Measurements from ENCODE around the gene TMEM94. TPM values are rescaled to one million over a fixed set of nuclear protein-coding genes. Genes with fewer than 3 reads are reported as not detected.

The TMEM94 gene
- total RNA-seq, 4 donors from 2014 or later: 56.5 to 85.5 (median 60.0) TPM

GRCh38 chr17:75542229-75542628, 85.8 kb downstream of the TMEM94 start:
- TF ChIP-seq CTCF (IDR thresholded peaks at IDR 0.05 in 4 of 5, conservative IDR thresholded peaks at IDR 0.05 in 1 of 5): no peak
- no peak for TF ChIP-seq POLR2A (IDR thresholded peaks at IDR 0.05)
- Histone ChIP-seq H3K4me3 (no peak overlapping the region), H3K4me1 (no peaks in the 10 kb centered on the region), H3K27ac (no peak overlapping the region), H3K9me3 (no peaks in the 10 kb centered on the region), H3K27me3 (no peaks in the 10 kb centered on the region), H3K36me3 (no peaks in the 10 kb centered on the region)
- ATAC-seq (no peak), DNase-seq (no peak)
- intact Hi-C loops (cut with DNase I; ENCODE audit: low total_unique reads): no loop called here
- in situ Hi-C loops (cut with MboI; ENCODE audit: low sequenced_read_pairs in 4 of 4): loop anchor here in 3 of 4 donors (25.0 kb wide), 1 partner anchor 230 kb away; no protein-coding TSS in a partner anchor

GRCh38 chr17:75542728-75543336, 86.4 kb downstream of the TMEM94 start:
- no peak for TF ChIP-seq POLR2A (IDR thresholded peaks at IDR 0.05)
- no peak for TF ChIP-seq CTCF (IDR thresholded peaks at IDR 0.05 in 4 of 5, conservative IDR thresholded peaks at IDR 0.05 in 1 of 5)
- no peaks in the 10 kb centered on the region for H3K9me3 ChIP-seq
- in situ Hi-C loops (cut with MboI; ENCODE audit: low sequenced_read_pairs in 4 of 4): loop anchor here in 3 of 4 donors (25.0 kb wide), 1 partner anchor 231 kb away; no protein-coding TSS in a partner anchor
- no peak overlapping the region for H3K4me3 ChIP-seq
- no peak for DNase-seq
- ATAC-seq: no peak
- no peaks in the 10 kb centered on the region for H3K36me3 ChIP-seq
- no peaks in the 10 kb centered on the region for H3K4me1 ChIP-seq
- intact Hi-C loops (cut with DNase I; ENCODE audit: low total_unique reads): no loop called here
- no peak overlapping the region for H3K27ac ChIP-seq
- H3K27me3 ChIP-seq: no peaks in the 10 kb centered on the region

- Histone ChIP-seq H3K27me3 (no peaks in the 10 kb centered on the region), H3K9me3 (no peaks in the 10 kb centered on the region), H3K27ac (no peak overlapping the region), H3K4me3 (no peak overlapping the region), H3K36me3 (no peaks in the 10 kb centered on the region), H3K4me1 (no peaks in the 10 kb centered on the region)
- intact Hi-C loops (cut with DNase I; ENCODE audit: low total_unique reads): no loop called here
- TF ChIP-seq CTCF (IDR thresholded peaks at IDR 0.05 in 4 of 5, conservative IDR thresholded peaks at IDR 0.05 in 1 of 5): no peak
- no peak for TF ChIP-seq POLR2A (IDR thresholded peaks at IDR 0.05)
- no peak for DNase-seq
- no peak for ATAC-seq
- in situ Hi-C loops (cut with MboI; ENCODE audit: low sequenced_read_pairs in 4 of 4): loop anchor here in 3 of 4 donors (25.0 kb wide), 1 partner anchor 232 kb away; no protein-coding TSS in a partner anchor
These were observed 87.8 kb downstream of the TMEM94 start for GRCh38 chr17:75544250-75544649.

- intact Hi-C loops (cut with DNase I; ENCODE audit: low total_unique reads): no loop called here
- no peaks in the 10 kb centered on the region for H3K9me3 ChIP-seq
- no peaks in the 10 kb centered on the region for H3K27me3 ChIP-seq
- H3K4me1 ChIP-seq: peaks cover 0 to 4% of the 10 kb centered on the region in 2 donors
- no peak overlapping the region for H3K27ac ChIP-seq
- ATAC-seq: no peak
- no peak for DNase-seq
- TF ChIP-seq CTCF (IDR thresholded peaks at IDR 0.05 in 4 of 5, conservative IDR thresholded peaks at IDR 0.05 in 1 of 5): no peak
- no peak for TF ChIP-seq POLR2A (IDR thresholded peaks at IDR 0.05)
- in situ Hi-C loops (cut with MboI; ENCODE audit: low sequenced_read_pairs in 4 of 4): loop anchor here in 3 of 4 donors (25.0 kb wide), 1 partner anchor 234 kb away; no protein-coding TSS in a partner anchor
- no peak overlapping the region for H3K4me3 ChIP-seq
- no peaks in the 10 kb centered on the region for H3K36me3 ChIP-seq
These were observed 89.7 kb downstream of the TMEM94 start for GRCh38 chr17:75546181-75546580.
